NT2/D1 (cell line): ENCODE results near the gene TTLL11.

Experiments used
- SUZ12 ChIP-seq: IDR thresholded peaks from 2 replicates; pipeline ENCODE4 v1.6.1; 2011; ENCODE audit not compliant: insufficient read length, insufficient read depth; ENCODE audit errors: extremely low read depth
- YY1 ChIP-seq: IDR thresholded peaks from 2 replicates; pipeline ENCODE4 v1.6.1; 2011; ENCODE audit not compliant: insufficient read length, insufficient read depth
- ZNF274 ChIP-seq: IDR thresholded peaks from 2 replicates; pipeline ENCODE4 v1.6.1; 2011; ENCODE audit warnings: mild to moderate bottlenecking, low read depth, low read length

GRCh38 chr9:121987314-121987713 is 105.8 kb downstream of the TTLL11 start:
- TF ChIP-seq YY1 (no peak), ZNF274 (no peak), SUZ12 (no peak)
